Stimulated activated CD8-positive, alpha-beta memory T cell treated with anti-CD3 and anti-CD28 coated beads, Interleukin-4, amount 100 ng/mL, for 24 hours (primary cell): Measurements from ENCODE around the gene FMN1.

ENCODE experiments used
- DNase-seq: peaks from one replicate; pipeline ENCODE4 v3.0.0-alpha.2; 2020; ENCODE audit warnings: low read depth

The FMN1 gene

DNA sequence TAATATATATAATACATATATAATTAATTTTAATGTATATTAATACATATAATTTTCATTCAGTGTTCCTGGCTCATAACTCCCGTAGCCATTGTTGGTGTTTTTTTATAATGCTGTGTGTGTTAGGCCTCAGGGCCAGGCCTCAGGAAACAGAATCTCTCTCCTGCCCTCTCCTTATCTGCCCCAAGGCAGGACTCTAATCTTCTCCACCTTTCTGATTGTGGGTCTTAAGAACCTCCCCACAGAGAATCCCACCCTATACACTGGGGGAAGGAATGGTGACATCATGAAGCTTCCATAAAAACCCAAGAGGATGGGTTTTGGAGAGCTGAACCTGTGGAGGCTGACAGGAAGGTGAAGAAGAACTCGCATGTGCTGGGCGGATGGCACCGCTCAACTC, 4.0 kb upstream of the FMN1 start:
- no peak for DNase-seq

- DNase-seq: no peak
Measured at GRCh38 chr15:33197636-33198035, 3.1 kb upstream of the FMN1 start.

DNA sequence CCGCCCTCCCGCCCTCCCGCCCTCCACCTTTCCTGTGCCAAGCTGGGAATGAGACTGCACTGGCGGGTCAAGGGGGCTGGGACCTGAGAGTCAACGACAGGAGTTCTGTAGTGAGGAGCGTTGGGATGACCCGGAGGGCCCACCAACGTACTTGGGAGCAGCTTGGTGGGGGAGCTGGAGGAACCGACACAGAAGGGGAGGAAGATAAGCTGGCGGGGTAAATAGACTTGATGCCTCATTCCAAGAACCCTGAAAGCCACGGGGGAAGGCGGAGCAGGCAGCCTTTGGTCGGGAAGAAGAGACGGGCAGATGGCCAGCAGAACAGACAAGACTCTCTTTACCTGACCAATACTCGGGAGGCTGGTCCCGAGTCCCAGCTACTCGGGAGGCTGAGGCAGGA, 277 bp downstream of the FMN1 start:
- no peak for DNase-seq

DNA sequence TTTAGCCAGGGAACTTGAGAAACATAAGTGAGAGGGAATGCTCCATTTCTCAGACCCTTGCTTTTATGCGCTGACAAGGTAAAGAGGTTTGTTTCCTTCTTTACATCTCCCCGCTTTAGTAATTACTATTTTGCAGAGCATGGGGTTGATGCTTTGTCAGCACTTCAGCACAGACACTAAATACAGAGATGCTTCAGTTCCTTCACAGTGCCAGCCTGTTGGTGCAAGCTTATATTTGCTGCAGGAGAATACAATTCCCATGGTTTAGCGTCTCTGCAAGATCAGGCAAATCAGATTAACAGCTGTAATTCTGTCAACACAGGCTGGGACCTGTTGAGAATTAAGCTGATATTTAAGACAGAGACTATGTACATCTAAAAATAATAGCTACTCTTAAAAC, 2.9 kb downstream of the FMN1 start:
- DNase-seq: no peak

DNA sequence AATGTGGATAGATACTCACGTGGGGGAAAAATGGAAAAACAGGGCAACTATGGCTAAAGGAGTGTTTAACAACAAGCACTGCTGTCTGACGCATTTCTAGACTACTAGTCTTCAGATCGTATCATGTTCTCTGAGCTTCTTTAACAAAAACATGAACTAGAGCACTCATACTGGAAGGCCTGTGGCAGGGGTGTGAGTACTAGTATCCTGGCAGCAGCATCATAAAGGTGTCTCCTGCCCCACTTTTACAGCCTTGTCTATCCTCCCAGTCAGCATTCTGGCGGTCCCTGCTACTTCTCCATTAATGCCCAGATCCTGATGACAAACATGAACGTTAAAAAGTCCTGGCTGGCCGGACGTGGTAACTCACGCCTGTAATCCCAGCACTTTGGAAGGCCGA, 4.0 kb downstream of the FMN1 start:
- no peak for DNase-seq

GRCh38 chr15:33188641-33189257, 5.8 kb downstream of the FMN1 start:
- DNase-seq: no peak

- no peak for DNase-seq
Measured at GRCh38 chr15:33188159-33188558, 6.4 kb downstream of the FMN1 start.

GRCh38 chr15:33183334-33183733, 11.2 kb downstream of the FMN1 start:
- DNase-seq: no peak

GRCh38 chr15:33182926-33183325, 11.6 kb downstream of the FMN1 start:
- DNase-seq: no peak

DNA sequence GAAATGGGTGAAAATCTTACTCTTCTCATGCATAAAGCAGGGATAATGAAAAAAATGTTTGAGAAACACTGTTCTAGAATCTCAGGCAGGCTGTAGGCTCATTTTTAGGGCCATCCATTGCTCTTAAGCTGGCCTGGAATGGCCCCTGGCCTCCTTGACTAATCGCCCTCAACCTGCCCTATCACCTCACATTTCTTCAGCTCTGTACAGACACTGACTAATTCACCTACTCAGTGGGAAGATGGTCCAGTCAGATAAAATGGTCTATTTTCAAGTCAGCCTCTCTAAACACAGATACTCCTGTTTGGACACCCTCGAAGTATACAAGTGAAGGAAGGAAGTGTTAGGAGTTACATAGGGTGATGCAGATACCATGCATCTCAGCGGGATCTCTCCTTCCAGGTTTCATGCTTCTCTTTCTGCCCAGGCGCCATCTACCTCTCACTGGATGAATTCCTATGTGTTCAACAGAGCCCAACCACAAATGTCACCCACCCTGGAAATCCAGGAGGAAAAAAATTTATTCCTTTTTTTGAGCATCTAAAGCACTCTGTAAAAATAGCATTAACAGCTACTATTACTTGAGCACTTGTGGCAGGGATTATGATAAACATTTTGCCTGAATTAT, 12.1 kb downstream of the FMN1 start:
- no peak for DNase-seq

GRCh38 chr15:33179874-33180273, 14.6 kb downstream of the FMN1 start:
- DNase-seq: no peak

DNA sequence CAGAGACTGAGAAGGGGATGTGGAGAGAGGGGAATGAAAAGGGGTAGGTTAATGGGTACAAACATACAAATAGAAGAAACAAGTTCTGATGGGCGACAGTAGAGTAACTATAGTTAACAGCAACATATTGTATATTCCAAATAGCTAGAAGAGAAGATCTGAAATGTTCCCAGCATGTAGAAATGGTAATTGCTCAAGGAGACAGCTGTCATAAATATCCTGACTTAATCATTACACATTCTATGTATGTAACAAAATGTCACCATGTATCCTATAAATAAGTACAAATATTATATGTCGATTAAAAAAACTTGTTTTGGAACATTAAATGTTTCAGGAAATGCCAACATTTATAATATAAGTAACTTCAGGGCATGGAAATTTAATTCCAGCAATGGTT, 23.3 kb downstream of the FMN1 start:
- no peak for DNase-seq

DNA sequence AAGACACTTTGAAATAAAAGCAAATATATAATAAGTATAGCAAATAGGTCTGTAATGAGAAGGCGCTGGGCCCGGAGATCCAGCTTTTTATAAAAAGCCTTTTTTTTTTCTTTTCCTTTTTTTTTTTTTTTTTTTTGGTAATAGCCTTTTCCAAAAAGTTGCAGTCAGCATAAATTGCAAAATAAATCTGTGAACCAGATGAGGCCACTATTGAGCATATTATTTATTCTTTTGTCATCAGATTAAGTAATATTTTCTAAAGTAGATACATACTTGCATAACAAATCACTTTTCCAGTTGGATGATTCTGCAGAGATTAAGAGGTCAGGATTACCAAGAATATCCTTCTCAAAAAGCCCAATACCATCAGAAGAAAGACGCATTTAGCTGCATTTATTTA, 24.9 kb downstream of the FMN1 start:
- DNase-seq: no peak

GRCh38 chr15:33168444-33168843, 26.1 kb downstream of the FMN1 start:
- DNase-seq: no peak

DNA sequence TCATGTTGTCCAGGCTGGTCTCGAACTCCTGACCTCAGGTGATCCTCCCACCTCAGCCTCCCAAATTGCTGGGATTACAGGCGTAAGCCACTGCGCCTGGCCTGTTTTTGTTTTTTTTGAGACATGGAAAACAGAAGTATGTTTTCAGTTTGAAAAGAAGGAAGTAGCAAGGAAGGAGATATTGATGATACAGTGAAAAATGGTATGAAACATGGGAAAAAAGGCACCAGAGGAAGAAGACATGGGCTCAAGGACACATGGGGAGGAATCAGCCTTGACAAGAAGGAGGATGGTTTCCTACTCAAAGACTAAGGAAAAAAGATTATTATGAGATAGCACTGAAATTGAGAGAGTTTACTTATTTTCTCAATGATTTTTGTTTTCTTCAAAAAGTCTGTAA, 30.7 kb downstream of the FMN1 start:
- no peak for DNase-seq

DNA sequence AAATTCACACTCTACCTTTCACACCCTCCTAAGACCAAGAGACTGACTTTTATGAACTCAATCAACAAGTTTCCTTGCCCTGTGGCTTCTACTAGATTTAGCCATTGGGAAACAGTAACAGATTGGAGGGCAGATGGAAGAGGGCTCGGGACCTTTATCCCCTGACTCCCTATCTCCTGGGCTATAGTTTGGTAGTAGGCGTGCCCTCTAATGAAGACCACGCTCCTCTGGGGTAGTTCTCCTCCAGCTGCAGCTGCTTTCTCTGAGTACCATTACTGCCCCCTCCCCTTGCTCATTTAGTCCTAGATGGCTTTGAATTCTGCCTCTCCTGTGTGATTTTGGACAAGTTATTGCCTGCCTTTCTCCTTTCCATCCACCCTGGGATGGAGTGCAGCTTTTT, 33.3 kb downstream of the FMN1 start:
- no peak for DNase-seq

GRCh38 chr15:33160581-33161165, 33.8 kb downstream of the FMN1 start:
- DNase-seq: no peak

DNA sequence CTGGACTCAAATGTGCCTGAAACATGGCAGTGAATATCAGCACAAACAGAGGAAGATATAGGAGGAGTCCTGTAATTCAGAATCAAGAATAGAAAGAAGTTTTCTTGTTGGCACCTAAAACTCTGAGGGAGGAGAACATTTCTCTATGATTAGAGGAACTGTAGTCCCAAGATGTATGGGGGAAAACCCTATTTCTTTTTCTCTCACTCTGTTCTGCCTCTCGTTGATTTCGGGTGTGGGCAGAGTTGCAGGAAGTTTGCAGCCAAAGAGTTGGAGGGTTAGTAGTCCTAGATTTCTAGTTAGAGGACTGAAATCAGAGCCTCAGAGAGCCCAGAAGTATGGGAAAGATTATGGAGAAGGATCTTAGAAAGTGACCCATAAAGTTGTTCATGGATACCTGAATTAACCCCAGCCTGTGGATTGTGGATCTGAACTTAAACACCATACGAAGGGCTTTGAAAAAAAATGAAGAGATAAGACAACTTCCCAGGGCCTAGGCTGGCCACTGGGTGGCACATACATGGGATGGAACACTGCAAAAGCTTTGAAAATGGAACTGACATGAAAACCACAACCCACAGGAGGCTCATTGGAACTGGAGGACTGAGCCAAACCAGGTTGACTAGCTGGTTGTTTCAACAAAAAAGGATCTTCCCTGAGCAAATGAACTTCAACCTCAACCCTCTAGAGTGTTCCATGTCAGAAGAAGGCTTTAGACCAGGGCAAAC, 34.6 kb downstream of the FMN1 start:
- DNase-seq: no peak

GRCh38 chr15:33158366-33158765, 36.1 kb downstream of the FMN1 start:
- no peak for DNase-seq

- DNase-seq: no peak
Measured at GRCh38 chr15:33157371-33158037, 37.0 kb downstream of the FMN1 start.

- DNase-seq: no peak
Measured at GRCh38 chr15:33155691-33156420, 38.7 kb downstream of the FMN1 start.
